HepG2 (cell line): Measurements from ENCODE around the gene ANKLE1. TPM values are rescaled to one million over a fixed set of nuclear protein-coding genes. Genes with fewer than 3 reads are reported as not detected.

Experiments
- FOXM1 ChIP-seq: sonication (generic); formaldehyde crosslinking; IDR thresholded peaks from 2 replicates; pipeline ENCODE4 v1.5.0; 2020; ENCODE audit warnings: missing genetic modification reagents
- HOXA3 ChIP-seq: sonication (generic); formaldehyde crosslinking; IDR thresholded peaks from 2 replicates; pipeline ENCODE4 v1.5.0; 2020; ENCODE audit warnings: missing genetic modification reagents
- MTA1 ChIP-seq: sonication (generic); formaldehyde crosslinking; IDR thresholded peaks from 2 replicates; pipeline ENCODE4 v1.4.0; 2020; ENCODE audit warnings: missing genetic modification reagents, mild to moderate bottlenecking, borderline replicate concordance
- NCOA2 ChIP-seq: sonication (generic); formaldehyde crosslinking; IDR thresholded peaks from 2 replicates; pipeline ENCODE4 v1.8.0; 2022; ENCODE audit warnings: inconsistent platforms
- POLR2AphosphoS5 ChIP-seq: IDR thresholded peaks from 2 replicates; pipeline ENCODE4 v1.6.1; 2012; ENCODE audit warnings: low read depth, low read length
- POLR2G ChIP-seq: fragments of 200-400 bp; formaldehyde crosslinking; IDR thresholded peaks from 2 replicates; pipeline ENCODE4 v1.6.1; 2018; ENCODE audit warnings: mild to moderate bottlenecking, low read depth, low read length, moderate library complexity
- SOX13 ChIP-seq, 3 experiments: fragments of 450-650 bp in 1 of 3; sonication (generic) in 1 of 3; formaldehyde crosslinking in 1 of 3; IDR thresholded peaks in 2 of 3; conservative IDR thresholded peaks in 1 of 3; 2 replicates each; pipeline versions ENCODE4 v1.5.0 to v1.6.1; 2016 to 2020; ENCODE audit warnings: antibody characterized with exemption in 1 of 3, mild to moderate bottlenecking in 1 of 3, missing compliant biosample characterization in 1 of 3, missing genetic modification reagents in 1 of 3, moderate library complexity in 1 of 3
- SP2 ChIP-seq: sonication (generic); formaldehyde crosslinking; IDR thresholded peaks from 2 replicates; pipeline ENCODE4 v1.5.1; 2020; ENCODE audit warnings: mild to moderate bottlenecking, missing genetic modification reagents
- ZBTB3 ChIP-seq: sonication (generic); formaldehyde crosslinking; IDR thresholded peaks from 2 replicates; pipeline ENCODE4 v1.4.0; 2020; ENCODE audit warnings: low read depth, mild to moderate bottlenecking, moderate library complexity, missing genetic modification reagents, borderline replicate concordance
- ZIK1 ChIP-seq: sonication (generic); formaldehyde crosslinking; IDR thresholded peaks from 2 replicates; pipeline ENCODE4 v1.5.0; 2020; ENCODE audit warnings: mild to moderate bottlenecking, low read depth, missing genetic modification reagents, borderline replicate concordance
- ZNF234 ChIP-seq: sonication (generic); formaldehyde crosslinking; conservative IDR thresholded peaks from 2 replicates; pipeline ENCODE4 v1.5.1; 2020; ENCODE audit warnings: mild to moderate bottlenecking, missing genetic modification reagents
- ZNF264 ChIP-seq: sonication (generic); formaldehyde crosslinking; IDR thresholded peaks from 2 replicates; pipeline ENCODE4 v1.4.0; 2020; ENCODE audit warnings: missing genetic modification reagents
- ZNF543 ChIP-seq: sonication (generic); formaldehyde crosslinking; IDR thresholded peaks from 2 replicates; pipeline ENCODE4 v1.4.0; 2020; ENCODE audit warnings: mild to moderate bottlenecking, missing genetic modification reagents
- ZSCAN12 ChIP-seq: sonication (generic); formaldehyde crosslinking; IDR thresholded peaks from 2 replicates; pipeline ENCODE4 v1.9.0; 2021; ENCODE audit warnings: mild to moderate bottlenecking, missing genetic modification reagents
- polyA plus RNA-seq, 8 experiments: library from polyadenylated mRNA; depleted of rRNA in 3 of 8; stranded (reverse) in 7 of 8; unstranded in 1 of 8; fragments of >200 nt; fragmentation: Illumina TruSeq in 4 of 8; extraction: Trizol in 4 of 8; gene quantifications; 2 replicates each; pipeline versions ENCODE4 v1.2.1 to v1.2.3, GENCODE V29; 2011 to 2016; ENCODE audit warnings: low read depth in 4 of 8, missing spikeins in 1 of 8, mixed read lengths in 1 of 8; ENCODE audit not compliant: insufficient read depth in 1 of 8
- total RNA-seq, 5 experiments: library from RNA; depleted of rRNA; stranded (reverse); fragments of >200 nt; fragmentation: Illumina TruSeq; extraction: Trizol; gene quantifications; 2 replicates each; pipeline ENCODE4 v1.2.3, GENCODE V29; 2016; ENCODE audit warnings: low read depth in 1 of 5
- TF ChIP-seq, protein P1 (sequence below): sonication (generic); formaldehyde crosslinking; IDR thresholded peaks from 2 replicates; pipeline ENCODE4 v1.4.0; 2020; ENCODE audit warnings: missing genetic modification reagents
- TF ChIP-seq, protein P2 (sequence below): sonication (generic); formaldehyde crosslinking; IDR thresholded peaks from 2 replicates; pipeline ENCODE4 v1.4.0; 2020; ENCODE audit warnings: missing genetic modification reagents
- TF ChIP-seq, protein P3 (sequence below): sonication (generic); formaldehyde crosslinking; IDR thresholded peaks from 2 replicates; pipeline ENCODE4 v1.4.0; 2020; ENCODE audit warnings: mild to moderate bottlenecking, low read depth, missing genetic modification reagents

The ANKLE1 gene
- total and polyA plus RNA-seq, 2 of the 13 experiments (the other 11 are each of a cell fraction or from before 2014, with no cell fraction given) = 0.69 to 1.5 TPM

DNA sequence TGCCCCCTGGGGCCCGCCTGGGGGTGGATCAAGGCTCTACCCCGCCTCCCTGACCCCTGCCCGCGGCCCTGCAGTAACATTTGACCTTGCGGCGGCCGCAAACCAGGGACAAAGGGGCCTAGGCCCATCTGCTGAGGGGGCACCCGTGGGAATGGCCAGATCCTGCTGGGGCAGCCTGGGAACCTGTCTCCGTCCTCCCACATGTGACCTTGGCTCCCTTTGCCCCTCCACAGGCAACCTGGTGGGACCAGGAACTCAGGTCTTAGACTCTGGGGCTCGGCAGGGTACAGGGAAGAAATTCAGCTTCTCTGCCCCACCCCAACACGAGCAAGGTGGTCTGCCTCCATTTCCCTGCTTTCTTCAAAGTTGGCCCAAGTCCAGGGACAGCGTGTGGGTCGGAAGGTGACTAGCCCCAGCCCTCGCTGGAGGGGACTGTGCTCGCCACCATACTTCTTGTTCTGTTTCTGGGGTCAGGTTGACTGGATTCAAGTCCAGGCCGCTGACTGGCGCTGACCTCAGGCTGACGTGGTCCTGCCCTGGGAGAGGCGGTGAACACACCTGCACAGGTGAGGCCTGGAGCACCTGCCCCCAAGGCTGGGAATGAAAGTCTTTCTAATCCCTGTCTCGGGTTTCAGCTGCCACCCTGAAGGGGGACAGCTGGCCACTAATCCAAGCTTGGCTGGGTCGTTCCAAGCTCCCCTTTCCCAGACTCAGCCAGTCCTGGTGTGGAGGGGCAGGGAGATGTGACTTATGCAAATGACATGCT is 33.5 kb upstream of the ANKLE1 start (continued):
- TF ChIP-seq, protein P1, sequence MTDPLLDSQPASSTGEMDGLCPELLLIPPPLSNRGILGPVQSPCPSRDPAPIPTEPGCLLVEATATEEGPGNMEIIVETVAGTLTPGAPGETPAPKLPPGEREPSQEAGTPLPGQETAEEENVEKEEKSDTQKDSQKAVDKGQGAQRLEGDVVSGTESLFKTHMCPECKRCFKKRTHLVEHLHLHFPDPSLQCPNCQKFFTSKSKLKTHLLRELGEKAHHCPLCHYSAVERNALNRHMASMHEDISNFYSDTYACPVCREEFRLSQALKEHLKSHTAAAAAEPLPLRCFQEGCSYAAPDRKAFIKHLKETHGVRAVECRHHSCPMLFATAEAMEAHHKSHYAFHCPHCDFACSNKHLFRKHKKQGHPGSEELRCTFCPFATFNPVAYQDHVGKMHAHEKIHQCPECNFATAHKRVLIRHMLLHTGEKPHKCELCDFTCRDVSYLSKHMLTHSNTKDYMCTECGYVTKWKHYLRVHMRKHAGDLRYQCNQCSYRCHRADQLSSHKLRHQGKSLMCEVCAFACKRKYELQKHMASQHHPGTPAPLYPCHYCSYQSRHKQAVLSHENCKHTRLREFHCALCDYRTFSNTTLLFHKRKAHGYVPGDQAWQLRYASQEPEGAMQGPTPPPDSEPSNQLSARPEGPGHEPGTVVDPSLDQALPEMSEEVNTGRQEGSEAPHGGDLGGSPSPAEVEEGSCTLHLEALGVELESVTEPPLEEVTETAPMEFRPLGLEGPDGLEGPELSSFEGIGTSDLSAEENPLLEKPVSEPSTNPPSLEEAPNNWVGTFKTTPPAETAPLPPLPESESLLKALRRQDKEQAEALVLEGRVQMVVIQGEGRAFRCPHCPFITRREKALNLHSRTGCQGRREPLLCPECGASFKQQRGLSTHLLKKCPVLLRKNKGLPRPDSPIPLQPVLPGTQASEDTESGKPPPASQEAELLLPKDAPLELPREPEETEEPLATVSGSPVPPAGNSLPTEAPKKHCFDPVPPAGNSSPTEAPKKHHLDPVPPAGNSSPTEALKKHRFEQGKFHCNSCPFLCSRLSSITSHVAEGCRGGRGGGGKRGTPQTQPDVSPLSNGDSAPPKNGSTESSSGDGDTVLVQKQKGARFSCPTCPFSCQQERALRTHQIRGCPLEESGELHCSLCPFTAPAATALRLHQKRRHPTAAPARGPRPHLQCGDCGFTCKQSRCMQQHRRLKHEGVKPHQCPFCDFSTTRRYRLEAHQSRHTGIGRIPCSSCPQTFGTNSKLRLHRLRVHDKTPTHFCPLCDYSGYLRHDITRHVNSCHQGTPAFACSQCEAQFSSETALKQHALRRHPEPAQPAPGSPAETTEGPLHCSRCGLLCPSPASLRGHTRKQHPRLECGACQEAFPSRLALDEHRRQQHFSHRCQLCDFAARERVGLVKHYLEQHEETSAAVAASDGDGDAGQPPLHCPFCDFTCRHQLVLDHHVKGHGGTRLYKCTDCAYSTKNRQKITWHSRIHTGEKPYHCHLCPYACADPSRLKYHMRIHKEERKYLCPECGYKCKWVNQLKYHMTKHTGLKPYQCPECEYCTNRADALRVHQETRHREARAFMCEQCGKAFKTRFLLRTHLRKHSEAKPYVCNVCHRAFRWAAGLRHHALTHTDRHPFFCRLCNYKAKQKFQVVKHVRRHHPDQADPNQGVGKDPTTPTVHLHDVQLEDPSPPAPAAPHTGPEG = peak; percentile 57; the same call in 1 of the 2 replicates
- TF ChIP-seq, protein P2, sequence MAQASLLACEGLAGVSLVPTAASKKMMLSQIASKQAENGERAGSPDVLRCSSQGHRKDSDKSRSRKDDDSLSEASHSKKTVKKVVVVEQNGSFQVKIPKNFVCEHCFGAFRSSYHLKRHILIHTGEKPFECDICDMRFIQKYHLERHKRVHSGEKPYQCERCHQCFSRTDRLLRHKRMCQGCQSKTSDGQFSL (CRISPR knock-in tag) = peak; percentile 63; the same call in 1 of the 2 replicates
- TF ChIP-seq HOXA3 (CRISPR knock-in tag) (peak; percentile 89), NCOA2 (CRISPR knock-in tag) (peak; percentile 96), FOXM1 (no peak), ZBTB3 (CRISPR knock-in tag) (no peak), POLR2G (peak; percentile 69), ZSCAN12 (CRISPR knock-in tag) (no peak), MTA1 (peak; percentile 98), ZNF543 (0 out of 2 replicates have a peak, but pooled peaks have one; percentile 54), ZNF264 (CRISPR knock-in tag) (peak; percentile 92), POLR2AphosphoS5 (peak; percentile 24; the same call in 1 of the 2 replicates), ZIK1 (CRISPR knock-in tag) (no peak), ZNF234 (CRISPR knock-in tag) (no peak), SOX13 (IDR thresholded peaks at IDR 0.05) (peak; percentile 80), SOX13 (CRISPR knock-in tag; conservative IDR thresholded peaks at IDR 0.05 in 1 of 2, IDR thresholded peaks at IDR 0.05 in 1 of 2) (peak in 1 of 2 experiments; percentile 92; a peak in 2 of 4 replicates), SP2 (CRISPR knock-in tag) (no peak; the same call in 1 of the 2 replicates)
- TF ChIP-seq, protein P3, sequence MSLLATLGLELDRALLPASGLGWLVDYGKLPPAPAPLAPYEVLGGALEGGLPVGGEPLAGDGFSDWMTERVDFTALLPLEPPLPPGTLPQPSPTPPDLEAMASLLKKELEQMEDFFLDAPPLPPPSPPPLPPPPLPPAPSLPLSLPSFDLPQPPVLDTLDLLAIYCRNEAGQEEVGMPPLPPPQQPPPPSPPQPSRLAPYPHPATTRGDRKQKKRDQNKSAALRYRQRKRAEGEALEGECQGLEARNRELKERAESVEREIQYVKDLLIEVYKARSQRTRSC (CRISPR knock-in tag) = 0 out of 2 replicates have a peak, but pooled peaks have one; percentile 57
